ENCODE results near the gene UBQLNL. TPM values are rescaled to one million over a fixed set of nuclear protein-coding genes. Genes with fewer than 3 reads are reported as not detected.
A peak's percentile ranks its signal among the peaks of the same experiment; 100 is the strongest.

UBQLNL gene, protein sequence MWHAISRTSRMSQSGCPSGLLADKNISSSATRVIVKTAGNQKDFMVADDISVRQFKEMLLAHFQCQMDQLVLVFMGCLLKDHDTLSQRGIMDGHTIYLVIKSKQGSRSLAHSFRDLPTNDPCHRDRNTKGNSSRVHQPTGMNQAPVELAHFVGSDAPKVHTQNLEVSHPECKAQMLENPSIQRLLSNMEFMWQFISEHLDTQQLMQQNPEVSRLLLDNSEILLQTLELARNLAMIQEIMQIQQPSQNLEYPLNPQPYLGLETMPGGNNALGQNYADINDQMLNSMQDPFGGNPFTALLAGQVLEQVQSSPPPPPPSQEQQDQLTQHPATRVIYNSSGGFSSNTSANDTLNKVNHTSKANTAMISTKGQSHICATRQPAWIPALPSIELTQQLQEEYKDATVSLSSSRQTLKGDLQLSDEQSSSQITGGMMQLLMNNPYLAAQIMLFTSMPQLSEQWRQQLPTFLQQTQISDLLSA
- 0.36 and 0.41 TPM in 2 replicates for total RNA-seq (ENCODE audit: low replicate concordance)

DNA sequence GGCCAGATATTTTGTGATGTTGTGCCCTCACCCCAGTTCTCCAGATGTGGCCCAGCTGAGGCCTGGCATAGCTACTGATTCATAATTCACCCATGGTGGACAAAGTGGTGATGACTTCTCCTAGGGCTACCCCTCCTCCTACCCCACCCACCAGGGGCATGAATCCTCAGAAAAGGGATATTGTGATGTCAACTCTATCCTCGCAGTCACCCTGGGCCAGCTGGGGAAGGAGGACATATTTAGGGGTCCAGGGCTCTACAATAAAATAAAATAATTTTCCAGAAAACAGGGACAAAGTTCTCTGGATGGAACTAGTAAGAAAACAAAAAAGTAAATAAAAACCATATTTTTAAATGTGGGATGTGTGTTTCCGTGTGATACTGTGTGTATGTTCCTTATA, at the start of gene UBQLNL:
UBQLNL (minus strand) TSS at position 101 of the 400 bp plus-strand sequence. CDS start 258 bp downstream, outside the sequence.
- TF ChIP-seq, protein P1, sequence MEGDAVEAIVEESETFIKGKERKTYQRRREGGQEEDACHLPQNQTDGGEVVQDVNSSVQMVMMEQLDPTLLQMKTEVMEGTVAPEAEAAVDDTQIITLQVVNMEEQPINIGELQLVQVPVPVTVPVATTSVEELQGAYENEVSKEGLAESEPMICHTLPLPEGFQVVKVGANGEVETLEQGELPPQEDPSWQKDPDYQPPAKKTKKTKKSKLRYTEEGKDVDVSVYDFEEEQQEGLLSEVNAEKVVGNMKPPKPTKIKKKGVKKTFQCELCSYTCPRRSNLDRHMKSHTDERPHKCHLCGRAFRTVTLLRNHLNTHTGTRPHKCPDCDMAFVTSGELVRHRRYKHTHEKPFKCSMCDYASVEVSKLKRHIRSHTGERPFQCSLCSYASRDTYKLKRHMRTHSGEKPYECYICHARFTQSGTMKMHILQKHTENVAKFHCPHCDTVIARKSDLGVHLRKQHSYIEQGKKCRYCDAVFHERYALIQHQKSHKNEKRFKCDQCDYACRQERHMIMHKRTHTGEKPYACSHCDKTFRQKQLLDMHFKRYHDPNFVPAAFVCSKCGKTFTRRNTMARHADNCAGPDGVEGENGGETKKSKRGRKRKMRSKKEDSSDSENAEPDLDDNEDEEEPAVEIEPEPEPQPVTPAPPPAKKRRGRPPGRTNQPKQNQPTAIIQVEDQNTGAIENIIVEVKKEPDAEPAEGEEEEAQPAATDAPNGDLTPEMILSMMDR (IDR thresholded peaks at IDR 0.05; ENCODE audit: insufficient read depth, low read length), result no peak
- DNase-seq (ENCODE audit: low read depth), result no peak
- no peak within 1 kb of the TSS for H3K4me3 ChIP-seq (ENCODE audit: low read depth, low read length)

DNA sequence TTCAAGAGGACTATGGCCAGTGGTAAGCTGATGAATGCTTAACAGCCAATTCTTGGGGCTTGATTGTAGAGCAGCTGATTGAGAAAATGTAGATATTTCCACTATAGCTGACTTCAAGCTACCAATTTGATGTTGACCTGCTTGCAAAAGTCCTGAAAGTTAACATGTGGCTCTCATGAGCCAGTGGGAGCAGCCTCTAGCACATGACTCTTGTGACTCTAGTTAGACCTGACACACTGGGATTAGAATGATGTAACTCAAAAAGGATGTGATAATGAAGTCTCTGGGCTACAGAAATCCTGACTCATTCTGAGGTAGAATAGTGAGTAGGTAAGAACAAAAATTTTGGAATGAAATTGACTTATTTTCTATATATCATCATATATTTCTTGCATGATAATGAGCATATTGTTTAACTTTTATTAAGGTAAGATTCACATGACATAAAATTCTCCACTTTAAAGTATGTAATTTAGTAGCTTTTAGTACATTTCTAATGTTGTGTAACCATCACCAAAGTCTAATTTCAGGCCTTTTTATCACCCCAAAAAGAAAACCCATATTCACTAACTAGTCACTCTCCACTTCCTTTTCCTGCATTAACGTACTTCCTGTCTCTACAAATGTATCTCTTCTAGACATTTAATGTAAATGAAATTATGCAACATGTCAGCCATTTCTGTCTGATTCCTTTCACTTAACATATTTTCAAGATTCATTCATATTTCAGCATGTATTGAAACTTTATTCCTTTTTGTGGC, 47.9 kb upstream of the UBQLNL start:
- peak; percentile 19 for DNase-seq (ENCODE audit: low read depth)

DNA sequence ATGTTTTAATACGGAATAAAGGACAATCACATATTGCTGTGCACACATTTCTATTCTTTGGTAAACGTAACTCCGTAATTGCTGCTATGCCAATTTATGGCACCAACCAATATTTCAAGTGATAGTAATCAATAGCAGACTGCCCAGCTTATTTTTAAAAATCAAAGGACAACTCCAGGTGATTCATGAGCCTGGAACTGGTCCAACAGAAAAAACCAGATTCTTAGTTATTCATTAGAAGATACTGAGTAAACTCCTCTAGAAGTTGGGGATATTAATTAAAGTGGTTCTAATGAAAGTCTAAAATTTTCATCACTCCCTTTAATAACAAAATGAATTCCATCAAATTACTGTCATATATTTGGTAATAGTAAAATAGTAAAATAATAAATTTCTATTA, 41.3 kb upstream of the UBQLNL start:
- DNase-seq (ENCODE audit: low read depth), result no peak
- H3K4me3 ChIP-seq (ENCODE audit: low read depth, low read length), result no peak overlapping the region
- TF ChIP-seq, protein P1 (IDR thresholded peaks at IDR 0.05; ENCODE audit: insufficient read depth, low read length), result no peak

More for the DNA sequence above, 47.9 kb upstream of the UBQLNL start:
- TF ChIP-seq, protein P1 (IDR thresholded peaks at IDR 0.05; ENCODE audit: insufficient read depth, low read length), result no peak
- H3K4me3 ChIP-seq (ENCODE audit: low read depth, low read length), result no peak overlapping the region

DNA sequence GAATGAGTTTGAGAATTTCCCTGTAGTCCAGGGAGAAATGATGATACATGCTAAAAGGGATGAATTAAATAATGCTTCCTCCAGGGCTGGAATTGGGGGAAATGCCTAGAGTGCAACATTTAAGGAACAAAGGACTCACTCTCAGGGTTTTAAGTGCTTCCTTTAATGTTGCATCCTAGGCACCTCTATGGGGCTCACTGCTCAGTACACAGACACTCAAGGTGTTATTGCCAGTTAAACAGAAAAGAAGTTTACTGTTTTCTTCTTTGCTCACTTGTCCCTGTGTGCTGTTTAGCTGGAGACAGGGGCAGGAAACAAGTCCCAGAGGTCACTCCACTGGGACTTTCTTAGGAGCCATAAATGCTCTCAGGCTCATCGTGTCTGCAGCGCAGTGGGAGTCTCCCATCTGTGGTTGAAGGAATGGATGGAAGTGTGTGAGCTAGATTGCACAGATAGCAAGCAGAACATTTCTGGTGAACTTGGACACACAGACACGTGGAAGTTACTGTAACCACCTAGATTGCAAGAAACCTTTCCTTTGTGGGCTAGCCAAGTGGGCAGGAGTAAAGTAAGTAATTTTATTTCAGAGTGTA, 40.2 kb upstream of the UBQLNL start:
- TF ChIP-seq, protein P1 (IDR thresholded peaks at IDR 0.05; ENCODE audit: insufficient read depth, low read length), result no peak

DNA sequence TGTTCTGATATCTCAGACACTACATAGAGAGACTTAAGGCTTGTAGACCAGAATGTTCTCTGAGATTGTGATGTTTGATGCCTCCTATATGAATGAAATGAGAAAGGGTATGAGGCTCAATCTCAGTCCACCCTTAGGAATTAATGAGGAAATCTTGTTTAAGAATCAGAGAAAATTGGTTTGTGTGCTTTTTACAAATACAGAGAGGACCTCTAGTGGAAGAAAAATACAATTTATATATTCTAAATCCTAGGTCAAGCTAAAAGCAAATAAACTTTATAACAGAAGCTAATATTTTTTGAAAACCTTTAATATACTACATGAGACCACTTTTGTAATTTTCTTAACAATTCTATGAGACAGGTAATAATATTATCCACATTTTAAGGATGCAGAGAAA, 36.8 kb upstream of the UBQLNL start:
- TF ChIP-seq, protein P1 (IDR thresholded peaks at IDR 0.05; ENCODE audit: insufficient read depth, low read length), result peak; percentile 14
- H3K4me3 ChIP-seq (ENCODE audit: low read depth, low read length), result no peak overlapping the region
- peak; percentile 7 for DNase-seq (ENCODE audit: low read depth)

More for the DNA sequence above, 40.2 kb upstream of the UBQLNL start:
- DNase-seq (ENCODE audit: low read depth), result no peak
- no peak overlapping the region for H3K4me3 ChIP-seq (ENCODE audit: low read depth, low read length)

DNA sequence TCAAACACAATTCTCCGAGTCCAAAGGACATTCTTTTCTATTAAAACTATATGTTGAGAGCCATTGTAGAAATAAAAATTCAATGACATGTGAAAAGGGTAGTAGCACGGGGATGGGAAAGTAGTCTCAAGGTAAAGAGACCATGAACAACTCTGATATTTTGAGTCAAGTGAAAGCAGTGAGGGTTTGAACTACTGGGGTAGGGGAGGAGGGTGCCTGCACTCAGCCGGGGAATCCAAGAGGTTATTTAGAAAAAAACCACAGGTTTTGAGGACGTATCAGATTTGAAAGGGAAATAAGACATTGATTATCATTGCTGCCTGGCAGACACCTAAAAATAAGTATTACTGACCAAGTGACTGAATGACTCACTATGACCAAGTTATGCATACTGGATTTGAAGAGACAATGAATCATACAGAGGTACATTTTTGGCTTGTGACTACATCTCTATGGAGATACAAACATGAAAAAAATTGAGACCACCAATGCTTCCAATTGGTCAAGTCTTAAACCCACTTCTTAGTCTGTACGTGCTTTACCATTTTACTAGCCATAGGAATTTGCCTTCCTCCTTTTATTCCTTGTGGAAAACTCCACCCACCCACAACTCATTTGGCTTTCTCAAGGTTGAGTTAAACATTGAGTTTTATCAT, 34.1 kb upstream of the UBQLNL start:
- TF ChIP-seq, protein P1 (IDR thresholded peaks at IDR 0.05; ENCODE audit: insufficient read depth, low read length), result no peak
- H3K4me3 ChIP-seq (ENCODE audit: low read depth, low read length), result no peak overlapping the region
- DNase-seq (ENCODE audit: low read depth), result peak; percentile 67
